Sigmoid colon (tissue), 4 donors: ENCODE measurements around the gene CHMP4A.

Experiments used
- EP300 ChIP-seq, 4 donors: sonication (generic); formaldehyde crosslinking; IDR thresholded peaks; one replicate each; pipeline ENCODE4 v1.6.1; 2017; ENCODE audit warnings: antibody characterized with exemption in 4 of 4
- POLR2AphosphoS5 ChIP-seq, 4 donors: sonication (generic); formaldehyde crosslinking; IDR thresholded peaks; one replicate each; pipeline ENCODE4 v1.6.1; 2017; ENCODE audit warnings: antibody characterized with exemption in 4 of 4
- TF ChIP-seq, protein P1 (sequence below), 4 experiments: fragments of 450-650 bp in 3 of 4; fragments of 200-600 bp in 1 of 4; IDR thresholded peaks; one replicate each; pipeline ENCODE4 v1.5.1; 2016 to 2019; ENCODE audit warnings: antibody characterized with exemption in 4 of 4, mild to moderate bottlenecking in 3 of 4, moderate library complexity in 2 of 4

DNA sequence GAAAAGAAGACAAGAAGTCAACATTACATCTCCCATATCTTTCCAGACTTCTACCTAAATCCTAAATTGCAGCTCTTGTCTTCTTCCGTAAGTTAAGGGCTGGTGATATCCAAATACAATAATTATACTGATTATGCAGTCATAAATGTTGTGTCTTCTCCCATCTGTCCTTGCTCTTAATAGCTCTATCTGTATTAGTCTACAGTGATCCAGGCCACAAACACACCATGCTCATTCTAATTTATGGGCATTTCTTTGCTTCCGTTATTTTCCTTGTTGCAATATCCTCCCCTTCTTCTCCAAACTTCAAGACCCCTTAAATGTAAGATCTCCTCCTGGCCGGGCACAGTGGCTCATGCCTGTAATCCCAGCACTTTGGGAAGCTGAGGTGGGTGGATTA is 6.2 kb upstream of the CHMP4A start:
- TF ChIP-seq EP300 (IDR thresholded peaks at IDR 0.05) (no peak), POLR2AphosphoS5 (IDR thresholded peaks at IDR 0.05) (no peak)
- TF ChIP-seq, protein P1, sequence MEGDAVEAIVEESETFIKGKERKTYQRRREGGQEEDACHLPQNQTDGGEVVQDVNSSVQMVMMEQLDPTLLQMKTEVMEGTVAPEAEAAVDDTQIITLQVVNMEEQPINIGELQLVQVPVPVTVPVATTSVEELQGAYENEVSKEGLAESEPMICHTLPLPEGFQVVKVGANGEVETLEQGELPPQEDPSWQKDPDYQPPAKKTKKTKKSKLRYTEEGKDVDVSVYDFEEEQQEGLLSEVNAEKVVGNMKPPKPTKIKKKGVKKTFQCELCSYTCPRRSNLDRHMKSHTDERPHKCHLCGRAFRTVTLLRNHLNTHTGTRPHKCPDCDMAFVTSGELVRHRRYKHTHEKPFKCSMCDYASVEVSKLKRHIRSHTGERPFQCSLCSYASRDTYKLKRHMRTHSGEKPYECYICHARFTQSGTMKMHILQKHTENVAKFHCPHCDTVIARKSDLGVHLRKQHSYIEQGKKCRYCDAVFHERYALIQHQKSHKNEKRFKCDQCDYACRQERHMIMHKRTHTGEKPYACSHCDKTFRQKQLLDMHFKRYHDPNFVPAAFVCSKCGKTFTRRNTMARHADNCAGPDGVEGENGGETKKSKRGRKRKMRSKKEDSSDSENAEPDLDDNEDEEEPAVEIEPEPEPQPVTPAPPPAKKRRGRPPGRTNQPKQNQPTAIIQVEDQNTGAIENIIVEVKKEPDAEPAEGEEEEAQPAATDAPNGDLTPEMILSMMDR (IDR thresholded peaks at IDR 0.05) = no peak
